Measurements from ENCODE around the gene PACRG.

- TF ChIP-seq TCF12 (IDR thresholded peaks at IDR 0.05; ENCODE audit: low read depth) (no peak), RAD21 (IDR thresholded peaks at IDR 0.05; ENCODE audit: low read depth) (no peak), EP300 (IDR thresholded peaks at IDR 0.05; ENCODE audit: borderline replicate concordance) (no peak), YY1 (IDR thresholded peaks at IDR 0.05; ENCODE audit: low read depth) (no peak), USF1 (IDR thresholded peaks at IDR 0.05) (no peak), REST (IDR thresholded peaks at IDR 0.05; ENCODE audit: low read depth) (no peak), NFIC (IDR thresholded peaks at IDR 0.05) (no peak), MAX (IDR thresholded peaks at IDR 0.05) (no peak), CEBPB (IDR thresholded peaks at IDR 0.05) (no peak)
These were observed 13.6 kb upstream of the PACRG start for GRCh38 chr6:162713974-162714780.

All from Ishikawa (cell line).